Right ventricle myocardium superior (tissue), 1 donor: Measurements from ENCODE around the gene DIS3L2. TPM values are rescaled to one million over a fixed set of nuclear protein-coding genes. Genes with fewer than 3 reads are reported as not detected.
"Not testable (repeated sequence)": the region's sequence is repeated elsewhere in the genome, so short reads cannot be mapped to it uniquely, and the experiment has no call there.

Experiments
- ATAC-seq: fragments of 200-7000 bp; cut with Tn5 transposase; one replicate; pipeline ENCODE4 v1.9.1; 2020; ENCODE audit warnings: mild to moderate bottlenecking; ENCODE audit not compliant: poor library complexity
- DNase-seq: peaks from one replicate; pipeline ENCODE4 v3.0.0-alpha.2; 2020
- intact Hi-C: fragments of 100-400 bp; cut with DNase I; formaldehyde crosslinking; loops from one replicate; pipeline ENCODE4 v1.11.2; 2022
- total RNA-seq: library from RNA; stranded (reverse); fragmentation: NEBNext Ultra II Directional; extraction: Animal tissue kit (Norgen Biotek cat#: 25700); gene quantifications from one replicate; pipeline ENCODE4 v1.2.1, GENCODE V29; 2021
- donor health status: DM: no; HTN: yes; CAD: no; lungs with severe emphysema.

The DIS3L2 gene
- total RNA-seq, 1 donor from 2014 or later: 17.6 TPM

- ATAC-seq (no peak), DNase-seq (peak; percentile 25)
- intact Hi-C loops: no loop called here
Observed at GRCh38 chr2:232336241-232336736, 374.8 kb downstream of the DIS3L2 start.

GRCh38 chr2:232336981-232337720 is 375.6 kb downstream of the DIS3L2 start:
- DNase-seq (peak; percentile 17), ATAC-seq (no peak)
- intact Hi-C loops: no loop called here

GRCh38 chr2:232338094-232338758 is 376.7 kb downstream of the DIS3L2 start:
- ATAC-seq: peak; percentile 9
- intact Hi-C loops: not testable (repeated sequence)
- DNase-seq: peak; percentile 8

GRCh38 chr2:232338759-232339106 is 377.2 kb downstream of the DIS3L2 start:
- intact Hi-C loops: no loop called here
- no peak for ATAC-seq
- peak; percentile 10 for DNase-seq

GRCh38 chr2:232339121-232340081 is 377.9 kb downstream of the DIS3L2 start:
- intact Hi-C loops: no loop called here
- DNase-seq (peak; percentile 38), ATAC-seq (no peak)

- ATAC-seq (no peak), DNase-seq (no peak)
- intact Hi-C loops: no loop called here
Observed at GRCh38 chr2:232340171-232340935, 378.8 kb downstream of the DIS3L2 start.

- intact Hi-C loops: no loop called here
- peak; percentile 8 for DNase-seq
- ATAC-seq: no peak
Observed at GRCh38 chr2:232341061-232341738, 379.7 kb downstream of the DIS3L2 start.

- DNase-seq: no peak
- intact Hi-C loops: no loop called here
- ATAC-seq: no peak
Observed at GRCh38 chr2:232341739-232342126, 380.2 kb downstream of the DIS3L2 start.

- ATAC-seq (no peak), DNase-seq (peak; percentile 16)
- intact Hi-C loops: no loop called here
Observed at GRCh38 chr2:232342635-232343565, 381.4 kb downstream of the DIS3L2 start.

- ATAC-seq: no peak
- intact Hi-C loops: no loop called here
- DNase-seq: no peak
Observed at GRCh38 chr2:232343821-232344220, 382.3 kb downstream of the DIS3L2 start.

- peak; percentile 19 for DNase-seq
- no peak for ATAC-seq
- intact Hi-C loops: no loop called here
Observed at GRCh38 chr2:232345251-232345650, 383.7 kb downstream of the DIS3L2 start.

- DNase-seq: no peak
- intact Hi-C loops: no loop called here
- ATAC-seq: no peak
Observed at GRCh38 chr2:232347369-232347768, 385.9 kb downstream of the DIS3L2 start.

GRCh38 chr2:232348936-232349335 is 387.4 kb downstream of the DIS3L2 start:
- DNase-seq: peak; percentile 33
- intact Hi-C loops: no loop called here
- peak; percentile 48 for ATAC-seq

GRCh38 chr2:232349546-232349945 is 388.0 kb downstream of the DIS3L2 start:
- DNase-seq: peak; percentile 30
- ATAC-seq: no peak
- intact Hi-C loops: no loop called here

- ATAC-seq (no peak), DNase-seq (peak; percentile 24)
- intact Hi-C loops: no loop called here
Observed at GRCh38 chr2:232349946-232350635, 388.6 kb downstream of the DIS3L2 start.
